HG03575 (cell line): ENCODE data around the gene SMCR8.
"Not testable (repeated sequence)": the region's sequence is repeated elsewhere in the genome, so short reads cannot be mapped to it uniquely, and the experiment has no call there.

ENCODE experiments used
- ATAC-seq: cut with Tn5 transposase; IDR thresholded peaks from one replicate; pipeline ENCODE4 v1.9.1; 2021; ENCODE audit not compliant: unreplicated experiment, insufficient number of reproducible peaks, low FRiP score; ENCODE audit errors: extremely low read depth

The SMCR8 gene

GRCh38 chr17:18314731-18315561, at the start of gene SMCR8, which contains the start of gene TOP3A:
TSS of gene SMCR8 (plus strand) at chr17:18315293. CDS start at chr17:18315790, 497 bp downstream.
TSS of gene TOP3A (minus strand) at chr17:18314994. CDS start at chr17:18314778, 216 bp downstream.
- ATAC-seq = peak; percentile 27

GRCh38 chr17:18267366-18267765, 47.7 kb upstream of the SMCR8 start:
- no peak for ATAC-seq

GRCh38 chr17:18267927-18268711, 47.0 kb upstream of the SMCR8 start:
- no peak for ATAC-seq

- ATAC-seq = no peak
These were observed 44.8 kb upstream of the SMCR8 start for GRCh38 chr17:18270046-18270931.

- no peak for ATAC-seq
These were observed 38.0 kb upstream of the SMCR8 start for GRCh38 chr17:18277076-18277475.

GRCh38 chr17:18278867-18279266, 36.2 kb upstream of the SMCR8 start:
- no peak for ATAC-seq

- no peak for ATAC-seq
These were observed 34.8 kb upstream of the SMCR8 start for GRCh38 chr17:18280249-18280648.

GRCh38 chr17:18280766-18281371, 34.2 kb upstream of the SMCR8 start:
- no peak for ATAC-seq

- ATAC-seq = no peak
These were observed 33.3 kb upstream of the SMCR8 start for GRCh38 chr17:18281788-18282187.

- ATAC-seq = no peak
These were observed 29.8 kb upstream of the SMCR8 start for GRCh38 chr17:18285296-18285695.

GRCh38 chr17:18291718-18292540, 23.2 kb upstream of the SMCR8 start:
- no peak for ATAC-seq

GRCh38 chr17:18298061-18298460, 17.0 kb upstream of the SMCR8 start:
- not testable (repeated sequence) for ATAC-seq

- ATAC-seq = no peak
These were observed 14.2 kb upstream of the SMCR8 start for GRCh38 chr17:18300725-18301480.

- ATAC-seq = not testable (repeated sequence)
These were observed 11.9 kb upstream of the SMCR8 start for GRCh38 chr17:18303206-18303605.

- no peak for ATAC-seq
These were observed 5.9 kb upstream of the SMCR8 start for GRCh38 chr17:18309202-18309601.

- ATAC-seq = no peak
These were observed 898 bp upstream of the SMCR8 start for GRCh38 chr17:18314059-18314730.

- ATAC-seq = peak; percentile 6
These were observed 449 bp downstream of the SMCR8 start for GRCh38 chr17:18315562-18315922.
